Pancreas (tissue), 10 donors: ENCODE data around the gene MAP2K3. TPM values are rescaled to one million over a fixed set of nuclear protein-coding genes. Genes with fewer than 3 reads are reported as not detected.
"Not testable (repeated sequence)": the region's sequence is repeated elsewhere in the genome, so short reads cannot be mapped to it uniquely, and the experiment has no call there.

Experiments used
- ATAC-seq, 4 donors: fragments of 200-7000 bp; cut with Tn5 transposase; one replicate each; pipeline versions ENCODE4 v1.8.0 to v1.9.1; 2020; ENCODE audit warnings: mild to moderate bottlenecking in 4 of 4, moderate library complexity in 4 of 4
- DNase-seq, 6 donors: peaks; one replicate each; pipeline ENCODE4 v3.0.0-alpha.2; 2020
- FAIRE-seq: peaks from 2 replicates; lab custom pipeline; 2012; peaks lifted over from hg19 to GRCh38; lab: Jason Lieb, UNC
- H3K27ac ChIP-seq, 4 donors: fragments of 200-600 bp; sonication (generic); 1 replicate in 3 of 4; 2 replicates in 1 of 4; pipeline versions ENCODE4 v1.5.0 to v1.8.0; 2020
- H3K27me3 ChIP-seq, 4 donors: fragments of 200-600 bp; one replicate each; pipeline ENCODE4 v1.8.0; 2021
- H3K36me3 ChIP-seq, 3 donors: fragments of 200-600 bp; sonication (generic) in 1 of 3; one replicate each; pipeline versions ENCODE4 v1.5.0 to v1.8.0; 2020 to 2021
- H3K4me1 ChIP-seq, 3 donors: fragments of 200-600 bp; one replicate each; pipeline ENCODE4 v1.8.0; 2021
- H3K4me3 ChIP-seq, 4 donors: fragments of 200-600 bp; sonication (generic) in 2 of 4; one replicate each; pipeline versions ENCODE4 v1.5.0 to v1.8.0; 2020 to 2021
- H3K9me3 ChIP-seq, 4 donors: fragments of 200-600 bp; one replicate each; pipeline ENCODE4 v1.8.0; 2021
- WGBS, 2 donors: extraction: QIAGEN DNeasy Blood & Tissue Kit; methylation state at CpG; one replicate each; pipeline ENCODE4 v1.1.7; 2013; 5-methylcytosine and 5-hydroxymethylcytosine counted together
- intact Hi-C, 3 donors: fragments of 100-400 bp; cut with DNase I; formaldehyde crosslinking; loops; one replicate each; pipeline versions ENCODE4 v1.11.1 to v1.14.2; 2022
- polyA plus RNA-seq, 2 donors: library from polyadenylated mRNA; stranded (reverse); fragments of 200-250 nt; gene quantifications; one replicate each; pipeline ENCODE4 v1.2.3, GENCODE V29; 2013
- total RNA-seq, 6 donors: library from RNA; stranded (reverse); fragmentation: NEBNext Ultra II Directional in 4 of 6; extraction: Animal tissue kit (Norgen Biotek cat#: 25700) in 4 of 6; gene quantifications; one replicate each; pipeline versions ENCODE4 v1.2.1 to v1.2.4, GENCODE V29; 2021 to 2023
- TF ChIP-seq, protein P1 (sequence below), 4 donors: fragments of 200-600 bp; sonication (generic) in 3 of 4; IDR thresholded peaks; one replicate each; pipeline versions ENCODE4 v1.5.0 to v1.8.0; 2021; ENCODE audit warnings: antibody characterized with exemption in 4 of 4
- donor health status: healthy with polysubstance abuse.
- donor health status: DM: no; HTN: no; CAD: no; lungs with moderate emphysema.
- donor health status: DM: no; HTN: no; CAD: no.
- donor health status: control.
- donor health status: control.
- donor health status: Bipolar disorder and iron deficiency.
- donor health status: DM: yes; HTN: yes; CAD: no.
- donor health status: DM: no; HTN: no; CAD: no.
- donor health status: DM: no; HTN: no; CAD: no.
- donor health status: DM: yes; HTN: yes; CAD: no.

Gene MAP2K3
- total and polyA plus RNA-seq, 8 donors: 16.4 to 40.9 (median 22.0) TPM

GRCh38 chr17:21343061-21343949, 58.8 kb downstream of the MAP2K3 start:
- intact Hi-C loops, FAIRE-seq, H3K4me1 ChIP-seq, H3K9me3 ChIP-seq, ATAC-seq, H3K4me3 ChIP-seq, H3K27ac ChIP-seq, H3K27me3 ChIP-seq, H3K36me3 ChIP-seq: not testable (repeated sequence)
- peak in 2 of 6 donors; percentile 43 to 44 for DNase-seq
- 45 to 57% methylated on average over 9 to 11 of the region's 11 CpGs for WGBS, 2 donors

DNA sequence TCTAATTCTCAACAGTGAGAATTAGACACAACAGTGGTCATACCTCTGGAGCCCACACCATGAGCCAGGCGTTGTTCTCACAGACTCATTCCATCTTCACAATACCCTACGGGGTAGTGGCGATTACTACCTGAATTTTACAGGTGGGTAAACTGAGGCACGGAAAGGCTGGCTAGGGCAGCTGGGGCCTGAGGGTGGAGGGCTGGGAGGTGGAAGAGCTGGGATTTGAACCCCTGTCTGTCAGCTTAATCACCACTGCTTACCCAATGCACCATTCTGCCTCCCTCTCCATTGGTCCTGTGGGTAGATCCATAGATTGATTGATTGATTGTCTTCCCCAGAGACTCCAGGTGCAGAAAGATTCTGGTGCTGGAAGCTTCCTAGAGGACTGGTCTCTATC, 60.3 kb downstream of the MAP2K3 start:
- 57 to 65% methylated on average over 4 of the region's 4 CpGs for WGBS, 2 donors
- H3K27ac ChIP-seq, H3K4me3 ChIP-seq, intact Hi-C loops, H3K36me3 ChIP-seq, FAIRE-seq, H3K9me3 ChIP-seq, ATAC-seq, H3K27me3 ChIP-seq, H3K4me1 ChIP-seq: not testable (repeated sequence)
- DNase-seq: peak in 2 of 6 donors; percentile 9 to 17

DNA sequence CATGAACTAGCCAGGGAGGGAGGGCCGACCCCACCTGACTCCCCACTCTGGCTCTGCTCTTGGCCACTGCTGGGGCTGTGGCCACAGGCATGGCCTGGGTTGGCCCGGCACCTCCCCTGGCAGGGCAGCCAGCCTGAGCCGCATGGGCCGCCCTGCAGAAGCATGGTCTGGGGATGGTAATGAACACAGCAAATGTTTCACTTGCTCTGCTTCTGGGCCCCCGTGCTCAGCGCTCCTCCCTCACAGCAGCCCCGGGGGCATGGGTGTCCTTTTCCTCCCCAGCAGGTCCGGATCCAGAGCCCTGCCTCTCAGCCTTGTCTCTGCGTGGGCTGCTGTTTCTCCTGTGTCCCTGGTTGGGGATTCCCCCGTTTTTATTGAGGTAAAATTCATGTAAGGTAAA, 60.7 kb downstream of the MAP2K3 start:
- TF ChIP-seq, protein P1, sequence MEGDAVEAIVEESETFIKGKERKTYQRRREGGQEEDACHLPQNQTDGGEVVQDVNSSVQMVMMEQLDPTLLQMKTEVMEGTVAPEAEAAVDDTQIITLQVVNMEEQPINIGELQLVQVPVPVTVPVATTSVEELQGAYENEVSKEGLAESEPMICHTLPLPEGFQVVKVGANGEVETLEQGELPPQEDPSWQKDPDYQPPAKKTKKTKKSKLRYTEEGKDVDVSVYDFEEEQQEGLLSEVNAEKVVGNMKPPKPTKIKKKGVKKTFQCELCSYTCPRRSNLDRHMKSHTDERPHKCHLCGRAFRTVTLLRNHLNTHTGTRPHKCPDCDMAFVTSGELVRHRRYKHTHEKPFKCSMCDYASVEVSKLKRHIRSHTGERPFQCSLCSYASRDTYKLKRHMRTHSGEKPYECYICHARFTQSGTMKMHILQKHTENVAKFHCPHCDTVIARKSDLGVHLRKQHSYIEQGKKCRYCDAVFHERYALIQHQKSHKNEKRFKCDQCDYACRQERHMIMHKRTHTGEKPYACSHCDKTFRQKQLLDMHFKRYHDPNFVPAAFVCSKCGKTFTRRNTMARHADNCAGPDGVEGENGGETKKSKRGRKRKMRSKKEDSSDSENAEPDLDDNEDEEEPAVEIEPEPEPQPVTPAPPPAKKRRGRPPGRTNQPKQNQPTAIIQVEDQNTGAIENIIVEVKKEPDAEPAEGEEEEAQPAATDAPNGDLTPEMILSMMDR (IDR thresholded peaks at IDR 0.05): no peak

DNA sequence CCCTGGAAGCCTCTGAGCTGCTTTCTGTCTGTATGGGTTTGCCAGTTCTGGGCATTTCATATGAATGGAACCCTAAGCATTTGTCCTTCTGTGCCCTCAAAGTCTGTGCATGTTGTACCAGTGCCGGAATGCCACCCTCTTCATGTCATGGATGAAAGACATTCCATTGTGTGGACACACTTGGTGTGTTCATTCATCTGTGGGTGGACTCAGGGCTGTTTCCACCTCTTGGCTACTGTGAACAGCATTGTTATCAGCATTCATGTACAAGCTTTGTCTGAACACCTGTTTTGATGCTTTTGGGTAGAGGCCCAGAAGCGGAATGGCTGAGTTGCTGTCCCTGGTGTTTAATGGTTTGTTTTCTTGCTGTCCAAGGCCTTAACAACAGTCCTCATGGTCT, 61.6 kb downstream of the MAP2K3 start:
- H3K9me3 ChIP-seq, H3K36me3 ChIP-seq, H3K27me3 ChIP-seq, intact Hi-C loops, H3K27ac ChIP-seq, H3K4me1 ChIP-seq, H3K4me3 ChIP-seq, DNase-seq, FAIRE-seq: not testable (repeated sequence)
- ATAC-seq: peak in 1 of 4 donors; percentile 39
- WGBS, 2 donors: no CpG with 5 or more reads among the region's 2 CpGs

More for the DNA sequence above, 60.7 kb downstream of the MAP2K3 start:
- FAIRE-seq: no peak
- no peak for ATAC-seq
- H3K4me1 ChIP-seq: no peaks in the 10 kb centered on the region
- H3K4me3 ChIP-seq: no peak overlapping the region
- H3K27me3 ChIP-seq: no peaks in the 10 kb centered on the region
- peak in 2 of 6 donors; percentile 45 for DNase-seq
- no peaks in the 10 kb centered on the region for H3K36me3 ChIP-seq
- 57 to 61% methylated on average over 9 to 10 of the region's 10 CpGs for WGBS, 2 donors
- no peaks in the 10 kb centered on the region for H3K9me3 ChIP-seq
- intact Hi-C loops: no loop called here
- no peak overlapping the region for H3K27ac ChIP-seq

GRCh38 chr17:21346651-21347250, 62.2 kb downstream of the MAP2K3 start:
- peak in 2 of 6 donors; percentile 17 to 21 for DNase-seq
- H3K4me3 ChIP-seq, intact Hi-C loops, FAIRE-seq, H3K4me1 ChIP-seq, H3K36me3 ChIP-seq, H3K27ac ChIP-seq, H3K9me3 ChIP-seq, H3K27me3 ChIP-seq: not testable (repeated sequence)
- ATAC-seq: peak in 2 of 4 donors; percentile 33 to 72
- WGBS, 2 donors: 46 to 48% methylated on average over 7 to 10 of the region's 10 CpGs

- H3K9me3 ChIP-seq, intact Hi-C loops, DNase-seq, H3K27me3 ChIP-seq, H3K36me3 ChIP-seq, H3K27ac ChIP-seq, H3K4me1 ChIP-seq, H3K4me3 ChIP-seq, FAIRE-seq, ATAC-seq: not testable (repeated sequence)
- WGBS, 2 donors: 90% methylated on average over 3 to 6 of the region's 6 CpGs
These were observed 63.1 kb downstream of the MAP2K3 start for GRCh38 chr17:21347660-21348059.

DNA sequence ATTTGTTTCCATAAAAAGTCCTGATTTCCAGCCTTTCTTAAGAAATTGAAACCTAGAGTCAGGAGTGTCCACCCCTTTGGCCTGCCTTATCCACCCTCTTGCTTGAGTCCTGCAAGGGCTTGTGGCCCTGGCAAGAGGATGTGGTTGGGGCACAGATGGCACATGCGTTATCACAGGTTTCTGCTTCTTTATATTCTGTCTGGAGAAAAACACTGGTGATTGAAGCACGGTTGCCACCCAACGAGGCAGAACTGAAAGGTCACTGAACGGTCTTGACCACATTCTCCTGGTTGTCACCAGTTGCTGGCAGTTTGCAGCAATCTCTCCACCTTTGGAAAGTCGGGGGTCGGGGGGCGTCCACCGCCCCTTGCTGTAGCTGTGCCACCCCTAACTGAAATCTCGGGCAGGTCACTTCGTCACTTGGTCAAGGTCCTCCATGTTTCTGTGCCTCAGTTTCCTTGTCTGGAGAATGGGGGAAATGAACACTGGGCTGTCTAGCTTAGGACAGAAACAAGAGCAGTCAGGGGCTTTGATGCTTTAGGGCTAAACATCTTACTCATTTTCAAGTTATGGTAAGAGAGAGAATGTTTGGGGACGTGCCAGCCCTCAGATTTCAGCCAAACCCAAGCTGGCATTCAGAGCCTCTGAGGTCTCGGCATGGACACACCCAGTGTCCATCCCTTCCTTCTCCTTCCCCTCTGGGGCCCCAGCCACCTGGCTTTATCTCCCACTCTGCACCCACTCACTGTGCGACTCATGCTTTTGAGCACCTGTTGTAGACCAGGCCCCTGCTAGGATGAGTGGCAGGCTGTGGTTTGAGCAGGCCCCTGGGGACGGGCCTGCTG, 63.8 kb downstream of the MAP2K3 start:
- DNase-seq: peak in 2 of 6 donors; percentile 16 to 18
- H3K27ac ChIP-seq, H3K4me1 ChIP-seq, H3K4me3 ChIP-seq, FAIRE-seq, H3K9me3 ChIP-seq, intact Hi-C loops, H3K27me3 ChIP-seq, ATAC-seq, H3K36me3 ChIP-seq: not testable (repeated sequence)
- WGBS, 2 donors: 69 to 74% methylated on average over 8 to 10 of the region's 14 CpGs

DNA sequence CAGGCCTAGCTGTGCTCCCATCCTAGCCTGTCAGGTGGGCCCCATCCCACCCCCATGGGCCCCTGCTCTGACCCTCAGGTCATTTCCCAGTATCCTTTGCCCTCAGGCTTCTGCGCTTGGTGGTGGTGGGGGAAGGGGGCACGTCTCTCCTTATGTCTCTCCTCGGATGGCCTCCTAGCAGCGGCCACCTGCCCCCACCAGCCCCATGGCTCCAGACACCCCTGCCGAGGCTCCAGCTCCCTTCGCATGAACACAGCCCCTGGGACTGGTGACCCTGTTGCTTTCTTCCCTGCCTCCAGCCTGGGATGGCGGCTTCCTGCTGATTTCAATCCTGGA, 64.4 kb downstream of the MAP2K3 start:
- H3K36me3 ChIP-seq, H3K4me3 ChIP-seq, ATAC-seq: not testable (repeated sequence)

DNA sequence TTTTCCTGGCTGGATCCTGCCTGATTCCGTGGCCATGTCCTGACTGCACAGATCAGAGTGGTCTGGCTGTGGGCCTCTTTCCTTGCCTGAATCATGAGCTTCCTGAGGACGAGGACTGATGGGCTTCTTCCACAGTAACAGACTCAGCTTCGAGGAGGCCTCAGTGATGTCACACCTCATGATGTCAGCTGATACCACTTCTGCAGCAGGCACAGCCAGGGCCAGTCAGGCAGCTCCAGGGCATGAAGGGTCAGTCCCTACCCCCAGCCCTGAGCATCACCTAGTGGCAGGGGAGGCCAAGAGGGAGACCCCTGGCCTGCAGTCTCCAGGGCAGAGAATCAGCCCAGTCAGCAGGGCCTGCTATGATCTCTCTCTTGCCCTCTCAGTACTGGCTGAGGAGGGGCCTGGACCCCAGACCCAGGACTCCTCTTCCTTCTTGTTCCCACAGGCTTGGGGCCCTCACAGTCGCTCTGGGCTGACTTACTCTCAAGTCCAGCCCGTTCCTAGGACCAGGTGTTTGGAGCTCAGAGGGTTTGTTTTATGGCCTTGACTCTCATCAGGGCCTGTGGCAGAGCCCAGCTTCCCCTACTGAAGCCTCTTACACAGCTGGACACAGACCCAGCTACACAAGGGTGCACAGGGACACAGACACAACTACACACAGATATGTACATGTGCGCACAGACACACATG, 65.0 kb downstream of the MAP2K3 start:
- intact Hi-C loops, H3K27ac ChIP-seq, FAIRE-seq, H3K4me3 ChIP-seq, H3K4me1 ChIP-seq, ATAC-seq, H3K27me3 ChIP-seq, H3K36me3 ChIP-seq, H3K9me3 ChIP-seq: not testable (repeated sequence)
- DNase-seq: peak in 2 of 6 donors; percentile 25 to 26
- 64 to 72% methylated on average over 5 of the region's 6 CpGs for WGBS, 2 donors

More for the DNA sequence above, 64.4 kb downstream of the MAP2K3 start:
- WGBS, 2 donors: 69 to 81% methylated on average over 4 to 5 of the region's 7 CpGs
- FAIRE-seq, H3K4me1 ChIP-seq, H3K27ac ChIP-seq, H3K27me3 ChIP-seq, intact Hi-C loops, H3K9me3 ChIP-seq: not testable (repeated sequence)
- DNase-seq: peak in 2 of 6 donors; percentile 15 to 23

DNA sequence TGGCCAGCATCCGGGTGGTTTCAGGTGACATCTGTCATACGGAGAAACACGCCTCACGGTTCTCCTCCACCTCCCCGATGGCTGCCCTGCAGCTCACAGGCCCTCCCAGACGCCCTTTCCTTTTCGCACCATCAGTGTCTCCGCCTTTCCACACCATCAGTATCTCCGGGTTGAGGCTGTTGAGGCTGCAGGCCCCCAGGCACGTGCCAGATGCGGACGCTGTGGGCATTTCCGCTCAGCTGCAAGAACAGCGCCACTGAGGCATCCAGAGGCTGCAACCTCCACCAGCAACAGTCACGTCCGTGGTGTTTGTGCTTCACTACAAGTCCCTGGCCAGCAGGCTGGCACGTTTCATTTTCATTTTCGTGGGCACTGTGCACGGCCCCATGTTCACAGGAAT, 66.0 kb downstream of the MAP2K3 start:
- FAIRE-seq, H3K4me3 ChIP-seq, H3K36me3 ChIP-seq, H3K9me3 ChIP-seq, H3K27me3 ChIP-seq, ATAC-seq, H3K27ac ChIP-seq, H3K4me1 ChIP-seq, intact Hi-C loops: not testable (repeated sequence)
- WGBS, 2 donors: 70 to 71% methylated on average over 16 to 19 of the region's 19 CpGs
- peak in 2 of 6 donors; percentile 21 to 27 for DNase-seq
